NAMALWA (cell line): ENCODE data around the gene LMX1B.

Experiments
- DNase-seq: peaks from one replicate; pipeline ENCODE4 v3.0.0-alpha.2; 2015; ENCODE audit warnings: low spot score

LMX1B gene

GRCh38 chr9:126658956-126659555 lies 45.3 kb downstream of the LMX1B start:
- DNase-seq: no peak

DNA sequence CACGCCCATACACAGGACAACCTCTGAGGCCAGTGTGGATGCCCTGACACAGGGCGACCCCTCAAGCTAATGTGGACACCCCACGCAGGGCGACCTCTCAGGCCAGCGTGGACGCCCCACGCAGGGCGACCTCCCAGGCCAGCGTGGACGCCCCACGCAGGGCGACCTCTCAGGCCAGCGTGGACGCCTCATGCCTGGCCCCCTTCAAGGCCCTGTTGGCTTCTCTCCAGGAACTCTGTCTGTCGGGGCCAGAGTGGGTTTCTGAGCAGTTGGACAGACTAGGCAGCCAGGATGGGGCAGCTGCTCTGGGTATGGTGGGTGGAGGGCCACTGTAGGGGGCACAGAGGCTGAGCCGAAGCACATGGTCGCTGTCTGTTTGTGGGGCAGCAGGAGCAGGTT lies 47.4 kb downstream of the LMX1B start:
- DNase-seq: no peak

GRCh38 chr9:126661521-126662251 lies 48.0 kb downstream of the LMX1B start:
- DNase-seq: no peak

GRCh38 chr9:126663661-126664072 lies 49.9 kb downstream of the LMX1B start:
- DNase-seq: no peak

- DNase-seq: no peak
Observed at GRCh38 chr9:126664900-126665643, 51.3 kb downstream of the LMX1B start.

GRCh38 chr9:126665644-126666035 lies 51.9 kb downstream of the LMX1B start:
- no peak for DNase-seq

- peak; percentile 71 for DNase-seq
Observed at GRCh38 chr9:126666155-126666803, 52.6 kb downstream of the LMX1B start.

GRCh38 chr9:126667190-126668055 lies 53.7 kb downstream of the LMX1B start:
- no peak for DNase-seq

- no peak for DNase-seq
Observed at GRCh38 chr9:126668058-126668457, 54.3 kb downstream of the LMX1B start.

GRCh38 chr9:126669108-126669507 lies 55.4 kb downstream of the LMX1B start:
- no peak for DNase-seq

DNA sequence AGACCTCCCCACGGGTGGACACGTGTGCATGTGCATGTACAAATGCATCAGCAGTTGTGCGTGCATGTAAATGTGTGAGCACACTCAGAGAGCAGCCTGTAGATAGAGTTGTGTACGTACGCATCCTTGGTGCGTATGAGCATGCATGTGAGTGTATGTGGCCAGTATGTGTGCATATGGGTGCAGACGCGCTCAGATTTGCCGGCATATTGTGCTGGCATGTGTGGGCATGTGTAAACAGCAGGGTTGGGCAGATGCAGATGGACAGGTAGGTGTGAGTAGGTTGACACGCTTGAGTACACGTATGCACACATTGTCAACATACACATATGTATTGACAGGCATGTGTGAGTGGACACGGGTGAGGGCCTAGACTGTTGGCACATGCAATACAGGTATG lies 56.5 kb downstream of the LMX1B start:
- DNase-seq: no peak

DNA sequence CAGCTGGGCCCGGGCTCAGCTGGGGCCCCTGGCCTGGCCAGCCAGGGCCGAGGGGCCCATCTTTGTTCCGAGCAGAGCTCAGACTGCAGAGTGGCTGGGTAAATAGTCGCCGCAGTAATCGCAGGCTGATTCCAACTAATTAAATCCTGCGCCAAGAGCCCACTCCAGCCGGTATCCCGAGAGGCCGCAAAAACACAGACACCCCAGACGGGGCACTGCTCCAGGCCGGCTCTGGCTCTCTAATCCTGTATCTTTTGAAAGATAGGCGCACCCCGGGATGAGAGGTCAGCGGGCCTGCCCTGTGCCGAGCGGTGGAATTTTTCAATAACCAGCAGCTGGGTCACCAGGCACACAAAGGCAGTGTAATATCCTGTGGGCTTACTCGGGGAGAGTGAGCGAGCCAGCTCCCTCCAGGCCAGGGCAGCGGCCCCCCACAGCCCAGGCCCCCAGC lies 57.7 kb downstream of the LMX1B start:
- no peak for DNase-seq

- DNase-seq: no peak
Observed at GRCh38 chr9:126671983-126672382, 58.3 kb downstream of the LMX1B start.

DNA sequence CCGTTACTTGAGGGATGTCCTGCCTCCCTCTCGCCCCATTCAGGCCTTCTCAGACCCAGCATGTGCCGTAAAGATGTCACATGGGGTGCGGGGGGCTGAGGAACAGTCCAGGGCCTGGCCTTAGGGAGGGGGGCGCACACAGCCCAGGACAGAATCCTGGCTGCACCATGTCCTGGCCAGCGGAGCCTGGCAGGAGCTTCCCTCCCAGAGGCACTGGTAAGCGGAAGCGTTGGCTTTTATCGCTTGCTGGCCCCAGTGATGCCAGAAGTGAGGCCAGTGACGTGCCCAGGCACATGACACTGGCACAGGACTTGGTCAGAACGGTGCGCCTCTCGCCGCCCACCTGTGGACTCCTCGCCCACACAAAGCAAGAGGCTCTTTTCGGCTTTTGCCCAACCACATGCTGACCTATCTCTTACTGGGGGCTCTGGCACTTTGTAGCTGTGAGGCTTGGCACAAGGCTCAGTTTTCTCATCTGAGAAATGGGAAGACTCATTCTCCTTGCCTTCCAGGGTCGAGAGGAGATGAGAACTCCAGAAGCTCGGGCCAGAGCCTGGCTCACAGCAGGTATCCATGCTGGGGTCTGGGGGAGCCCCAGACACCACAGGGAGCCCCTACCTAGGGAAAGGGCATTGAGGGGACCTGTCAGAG lies 59.0 kb downstream of the LMX1B start:
- DNase-seq: no peak

DNA sequence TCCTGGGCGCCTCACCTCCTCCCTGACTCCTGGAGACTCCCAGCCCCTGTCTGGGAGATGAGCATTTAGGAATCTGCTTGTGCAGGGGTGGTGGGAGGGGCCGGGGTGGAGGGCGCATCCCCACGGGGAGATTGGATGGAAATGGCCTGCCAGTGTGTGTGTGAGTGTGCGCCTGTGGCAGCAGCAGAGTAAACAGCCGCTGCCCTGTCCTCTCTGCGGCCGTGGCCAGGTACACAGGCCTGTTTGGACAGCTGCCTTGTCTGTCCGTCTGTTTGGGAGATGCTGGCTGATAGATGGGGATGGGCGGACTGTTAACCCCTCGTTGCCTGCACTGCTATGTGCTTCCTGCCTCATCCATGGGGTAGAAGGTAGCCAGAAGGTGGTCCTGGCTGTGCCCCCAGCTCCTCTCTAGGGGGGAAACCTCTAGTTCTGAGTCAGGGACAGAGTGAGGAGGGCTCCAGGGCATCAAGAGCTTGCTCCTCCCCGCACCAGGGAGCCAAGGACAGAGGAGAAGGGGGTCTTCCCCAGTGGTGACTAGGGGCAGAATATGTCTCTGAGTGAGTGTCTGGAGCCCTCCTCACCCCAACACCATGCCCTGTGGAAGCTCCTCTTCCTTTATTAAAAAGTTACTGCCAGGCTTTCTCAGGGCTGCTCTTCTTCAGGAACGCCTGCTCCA lies 60.1 kb downstream of the LMX1B start:
- DNase-seq: no peak

- no peak for DNase-seq
Observed at GRCh38 chr9:126674365-126675146, 60.8 kb downstream of the LMX1B start.

DNA sequence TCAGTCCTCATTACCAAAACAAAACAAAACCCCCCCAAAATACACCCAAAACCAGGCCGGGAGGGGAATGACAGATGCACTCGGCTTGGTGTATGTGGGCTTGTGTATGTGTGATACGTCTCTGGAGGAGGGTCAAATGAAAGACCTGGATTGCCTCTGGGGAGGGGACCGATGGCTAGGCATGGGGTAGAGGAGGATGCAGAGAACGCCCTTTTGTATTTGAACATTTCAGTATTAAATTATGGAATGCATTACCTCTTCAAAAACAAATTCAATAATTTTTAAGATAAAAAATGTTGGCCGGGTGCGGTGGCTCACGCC lies 61.4 kb downstream of the LMX1B start:
- no peak for DNase-seq

DNA sequence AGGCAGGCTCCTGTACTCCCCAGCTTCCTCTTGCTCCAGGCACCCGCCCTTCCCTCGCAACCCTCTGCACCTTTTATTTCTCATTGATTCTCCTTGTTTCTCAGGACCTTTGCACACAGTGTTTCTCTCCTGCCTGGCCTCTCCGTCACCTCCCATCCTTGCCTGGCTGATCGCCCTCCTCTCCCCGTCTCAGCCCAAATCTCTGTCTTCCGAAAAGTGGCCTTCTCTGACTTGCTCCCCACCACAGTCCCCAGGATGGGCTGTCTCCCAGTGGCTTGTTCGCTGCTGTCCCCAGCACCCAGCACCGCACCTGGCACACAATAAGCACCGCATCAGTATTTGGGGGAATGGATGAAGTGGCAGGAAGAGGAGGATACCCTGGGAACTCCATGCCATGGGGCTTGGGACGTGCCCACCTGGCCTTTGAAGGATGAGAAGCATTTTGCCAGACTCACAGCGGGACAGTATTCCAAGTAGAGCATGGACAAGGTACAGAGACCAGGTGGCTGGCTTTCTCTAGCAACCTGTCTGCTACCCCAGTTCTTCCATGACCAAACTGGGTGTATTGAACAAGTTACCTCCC lies 62.5 kb downstream of the LMX1B start:
- DNase-seq: no peak

DNA sequence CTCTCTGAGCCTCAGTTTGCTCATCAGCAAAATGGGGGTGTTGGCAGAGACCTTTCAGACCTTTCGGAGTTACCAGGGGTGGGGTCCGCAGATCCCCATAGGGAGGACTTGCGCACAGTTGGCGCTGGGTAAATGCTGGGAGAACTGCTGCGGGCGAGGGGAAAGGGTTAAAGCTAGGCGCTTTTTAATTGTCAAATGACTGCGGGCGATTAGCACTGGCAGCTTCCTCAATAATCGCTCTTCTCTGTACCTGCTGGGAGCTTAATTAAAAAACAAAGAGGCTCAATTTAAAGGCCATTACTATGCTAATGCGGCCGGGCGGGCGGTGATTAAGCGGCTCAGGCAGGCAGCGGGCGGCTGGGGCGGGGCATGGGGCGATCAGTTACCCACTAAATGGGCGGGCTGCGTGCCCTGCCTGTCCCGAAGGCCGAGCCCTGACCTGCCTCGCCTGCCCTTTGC lies 63.0 kb downstream of the LMX1B start:
- DNase-seq: no peak
